Suprapubic skin (tissue), 2 donors: ENCODE measurements around the gene HACD1.

Experiments
- EP300 ChIP-seq: sonication (generic); formaldehyde crosslinking; IDR thresholded peaks from one replicate; pipeline ENCODE4 v1.6.1; 2017; ENCODE audit warnings: antibody characterized with exemption
- POLR2A ChIP-seq, 2 donors: fragments of 450-650 bp; IDR thresholded peaks; one replicate each; pipeline ENCODE4 v1.6.1; 2017; ENCODE audit warnings: antibody characterized with exemption in 2 of 2, mild to moderate bottlenecking in 2 of 2, moderate library complexity in 2 of 2

GRCh38 chr10:17548770-17549169, 68.4 kb downstream of the HACD1 start:
- no peak for TF ChIP-seq EP300
- no peak for TF ChIP-seq POLR2A (IDR thresholded peaks at IDR 0.05)
